ENCODE results near the gene PPM1G.
A peak's percentile ranks its signal among the peaks of the same experiment; 100 is the strongest.
"Not testable (repeated sequence)": the region's sequence is repeated elsewhere in the genome, so short reads cannot be mapped to it uniquely, and the experiment has no call there.

PPM1G gene

DNA sequence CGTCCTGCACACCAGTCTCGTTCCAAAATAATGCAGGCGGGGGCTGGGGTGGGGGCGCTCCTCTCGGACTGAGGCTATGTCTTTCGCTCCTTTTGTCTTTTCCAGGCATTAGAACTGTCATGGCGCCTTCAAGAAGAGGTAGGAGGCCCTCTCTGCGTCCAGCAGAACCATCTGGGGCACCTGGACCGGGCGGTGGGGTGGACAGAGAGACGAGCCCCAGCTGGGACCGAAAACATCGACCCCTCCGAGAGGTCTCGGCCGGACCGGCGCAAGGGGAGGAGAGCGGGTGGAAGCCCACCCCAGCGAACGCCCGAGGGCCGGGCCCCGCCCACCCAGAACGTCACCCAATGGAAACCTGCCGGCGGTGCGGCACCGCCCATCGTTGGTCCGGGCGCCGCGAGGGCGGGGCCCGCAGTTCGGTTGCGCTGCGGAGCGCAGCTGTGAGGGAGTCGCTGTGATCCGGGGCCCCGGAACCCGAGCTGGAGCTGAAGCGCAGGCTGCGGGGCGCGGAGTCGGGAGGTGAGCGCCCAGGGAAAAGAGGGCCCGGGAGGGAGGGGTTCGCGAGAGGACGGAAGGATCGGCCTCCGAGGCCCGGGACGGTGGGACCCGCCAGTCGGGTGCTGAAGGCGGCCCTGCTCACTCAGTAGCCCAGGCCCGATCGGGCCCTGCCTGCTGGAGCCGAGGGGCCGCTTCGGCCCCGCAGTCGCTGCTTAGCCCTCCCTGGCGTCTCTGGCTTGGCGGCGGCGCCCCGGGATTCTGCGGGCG is 19.0 kb upstream of the PPM1G start, which contains the start of gene NRBP1:
Gene NRBP1 (plus strand): TSS at position 419 of the 765 bp plus-strand sequence. CDS start 4,643 bp downstream, outside the sequence.
- TF ChIP-seq, protein P1, sequence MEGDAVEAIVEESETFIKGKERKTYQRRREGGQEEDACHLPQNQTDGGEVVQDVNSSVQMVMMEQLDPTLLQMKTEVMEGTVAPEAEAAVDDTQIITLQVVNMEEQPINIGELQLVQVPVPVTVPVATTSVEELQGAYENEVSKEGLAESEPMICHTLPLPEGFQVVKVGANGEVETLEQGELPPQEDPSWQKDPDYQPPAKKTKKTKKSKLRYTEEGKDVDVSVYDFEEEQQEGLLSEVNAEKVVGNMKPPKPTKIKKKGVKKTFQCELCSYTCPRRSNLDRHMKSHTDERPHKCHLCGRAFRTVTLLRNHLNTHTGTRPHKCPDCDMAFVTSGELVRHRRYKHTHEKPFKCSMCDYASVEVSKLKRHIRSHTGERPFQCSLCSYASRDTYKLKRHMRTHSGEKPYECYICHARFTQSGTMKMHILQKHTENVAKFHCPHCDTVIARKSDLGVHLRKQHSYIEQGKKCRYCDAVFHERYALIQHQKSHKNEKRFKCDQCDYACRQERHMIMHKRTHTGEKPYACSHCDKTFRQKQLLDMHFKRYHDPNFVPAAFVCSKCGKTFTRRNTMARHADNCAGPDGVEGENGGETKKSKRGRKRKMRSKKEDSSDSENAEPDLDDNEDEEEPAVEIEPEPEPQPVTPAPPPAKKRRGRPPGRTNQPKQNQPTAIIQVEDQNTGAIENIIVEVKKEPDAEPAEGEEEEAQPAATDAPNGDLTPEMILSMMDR (IDR thresholded peaks at IDR 0.05; ENCODE audit: low read depth, low read length), result no peak
- H3K4me3 ChIP-seq (ENCODE audit: low read depth, low read length), result peak within 1 kb of the TSS; percentile 89

DNA sequence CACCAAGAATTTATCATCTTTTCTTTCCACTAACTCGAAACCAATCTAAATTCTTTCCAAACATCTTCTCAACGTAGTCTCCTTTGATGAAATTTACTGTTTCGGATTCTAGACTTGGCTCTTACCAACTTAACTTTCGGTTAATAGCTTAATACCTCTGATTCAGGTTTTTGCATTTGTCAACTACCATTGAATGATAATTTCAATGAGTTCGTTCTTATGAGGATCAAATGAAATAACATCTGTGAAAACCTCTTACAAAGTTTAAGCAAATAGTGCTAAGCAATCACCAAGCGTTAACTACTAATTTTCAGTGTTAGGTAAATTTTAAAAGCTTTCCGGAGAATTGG is 18.4 kb upstream of the PPM1G start:
- TF ChIP-seq, protein P1 (IDR thresholded peaks at IDR 0.05; ENCODE audit: low read depth, low read length), result no peak
- H3K4me3 ChIP-seq (ENCODE audit: low read depth, low read length), result peak overlapping the region; percentile 89

DNA sequence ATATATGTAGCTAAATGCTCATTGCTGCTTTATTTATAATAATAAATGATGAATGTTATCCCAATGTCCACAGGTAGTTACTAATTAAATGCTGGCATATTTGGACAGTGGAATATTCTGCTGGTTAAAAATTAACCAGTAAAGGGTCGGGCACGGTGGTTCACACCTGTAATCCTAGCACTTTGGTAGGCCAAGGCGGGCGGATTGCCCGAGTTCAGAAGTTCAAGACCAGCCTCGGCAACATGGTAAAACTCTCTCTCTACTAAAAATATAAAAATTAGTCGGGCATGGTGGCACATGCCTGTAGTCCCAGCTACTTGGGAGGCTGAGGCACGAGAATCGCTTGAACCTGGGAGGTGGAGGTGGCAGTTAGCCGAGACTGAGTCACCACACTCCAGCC is 15.6 kb upstream of the PPM1G start:
- not testable (repeated sequence) for H3K4me3 ChIP-seq (ENCODE audit: low read depth, low read length)

DNA sequence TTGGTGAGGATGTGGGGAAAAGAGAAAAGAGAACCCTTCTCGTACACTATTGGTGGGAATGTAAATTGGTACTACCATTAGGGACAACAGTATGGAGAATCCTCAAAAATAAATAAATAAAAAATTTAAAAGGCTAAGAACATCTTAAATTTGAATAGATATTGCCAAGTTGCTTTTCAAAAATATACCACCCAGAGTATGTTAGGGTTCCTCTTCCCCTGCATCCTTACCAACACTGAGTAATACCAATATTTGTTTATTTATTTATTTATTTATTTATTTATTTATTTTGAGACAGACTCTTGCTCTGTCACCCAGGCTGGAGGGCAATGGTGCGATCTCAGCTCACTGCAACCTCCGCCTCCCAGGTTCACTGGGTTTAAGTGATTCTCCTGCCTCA is 13.6 kb upstream of the PPM1G start:
- H3K4me3 ChIP-seq (ENCODE audit: low read depth, low read length), result no peak overlapping the region
- TF ChIP-seq, protein P1 (IDR thresholded peaks at IDR 0.05; ENCODE audit: low read depth, low read length), result no peak

DNA sequence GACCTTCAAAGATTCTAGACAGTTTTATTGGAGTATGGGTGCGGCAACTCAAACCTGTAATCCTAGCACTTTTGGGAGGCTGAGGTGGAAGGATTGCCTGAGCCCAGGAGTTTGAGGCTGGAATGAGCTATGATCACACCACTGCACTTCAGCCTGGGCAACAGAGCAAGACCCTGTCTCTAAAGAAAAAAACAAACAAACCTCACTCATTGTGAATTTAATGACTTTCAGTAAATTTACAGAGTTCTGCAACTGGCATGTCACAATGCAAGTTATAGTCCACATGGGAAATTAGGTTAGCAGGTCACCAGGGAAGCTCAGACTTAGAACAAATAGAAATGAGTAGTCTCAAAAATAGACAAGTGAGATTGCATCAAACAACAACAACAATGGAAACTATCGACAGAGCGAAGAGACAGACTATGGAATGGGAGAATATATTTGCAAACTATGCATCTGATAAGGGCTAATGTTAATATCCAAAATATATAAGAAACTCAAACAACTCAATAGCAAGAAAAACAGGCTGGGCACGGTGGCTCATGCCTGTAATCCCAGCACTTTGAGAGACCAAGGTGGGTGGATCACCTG is 12.4 kb upstream of the PPM1G start:
- TF ChIP-seq, protein P1 (IDR thresholded peaks at IDR 0.05; ENCODE audit: low read depth, low read length), result no peak
- no peak overlapping the region for H3K4me3 ChIP-seq (ENCODE audit: low read depth, low read length)

DNA sequence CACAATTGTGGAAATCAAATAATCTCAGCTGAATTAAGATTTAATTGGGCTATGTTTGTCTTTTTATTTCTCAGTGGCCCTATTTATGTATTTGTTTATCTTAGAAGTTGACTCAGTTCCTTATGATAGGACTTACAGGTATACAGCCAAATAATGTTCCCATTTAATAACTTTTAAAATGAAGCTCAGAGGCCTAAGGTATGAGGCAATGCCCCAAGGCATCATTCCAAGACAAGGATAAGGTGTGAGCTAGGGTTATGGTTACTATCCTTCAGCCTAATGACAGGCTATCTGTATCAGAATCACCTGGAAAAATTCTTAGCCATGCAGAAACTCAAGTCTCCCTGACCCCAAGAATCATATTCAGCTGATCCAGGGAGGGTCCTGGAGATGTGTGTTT is 11.6 kb upstream of the PPM1G start:
- TF ChIP-seq, protein P1 (IDR thresholded peaks at IDR 0.05; ENCODE audit: low read depth, low read length), result no peak
- no peak overlapping the region for H3K4me3 ChIP-seq (ENCODE audit: low read depth, low read length)

DNA sequence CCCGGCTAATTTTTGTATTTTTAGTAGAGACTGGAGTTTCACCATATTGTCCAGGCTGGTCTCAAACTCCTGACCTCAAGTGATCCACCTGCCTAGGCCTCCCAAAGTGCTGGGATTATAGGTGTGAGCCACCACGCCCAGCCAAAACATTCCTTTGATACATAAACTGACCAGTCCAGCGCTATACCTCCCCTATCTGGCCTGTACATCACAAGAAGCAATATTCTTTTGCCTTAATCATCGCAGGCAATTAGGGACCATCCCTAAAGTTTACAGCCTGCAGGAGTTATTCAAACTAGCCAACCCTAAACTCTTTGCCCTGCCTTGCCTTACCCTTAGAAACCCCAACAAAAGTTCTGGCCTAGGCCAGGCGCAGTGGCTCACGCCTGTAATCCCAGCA is 6.8 kb upstream of the PPM1G start:
- TF ChIP-seq, protein P1 (IDR thresholded peaks at IDR 0.05; ENCODE audit: low read depth, low read length), result no peak
- no peak overlapping the region for H3K4me3 ChIP-seq (ENCODE audit: low read depth, low read length)
